ENCODE data around the gene GOLPH3L.
"Not testable (repeated sequence)": the region's sequence is repeated elsewhere in the genome, so short reads cannot be mapped to it uniquely, and the experiment has no call there.

GOLPH3L gene

DNA sequence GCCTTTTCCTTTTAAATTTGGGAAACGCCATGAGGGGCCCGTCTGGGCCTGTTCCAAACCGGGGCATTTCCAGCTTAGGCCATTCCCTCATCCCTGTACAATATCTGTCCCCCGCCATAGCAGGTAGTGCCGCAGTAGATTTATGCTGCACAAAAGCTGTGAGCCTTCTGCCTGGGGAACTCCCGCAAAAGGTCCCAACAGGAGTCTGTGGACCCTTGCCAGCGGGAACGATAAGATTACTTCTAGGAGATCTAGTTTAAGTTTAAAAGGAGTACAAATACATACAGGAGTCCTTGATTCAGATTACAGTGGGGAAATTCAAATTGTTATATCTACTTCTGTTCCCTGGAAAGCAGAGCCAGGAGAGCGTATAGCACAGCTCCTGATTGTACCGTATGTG lies 42.3 kb downstream of the GOLPH3L start:
- not testable (repeated sequence) for DNase-seq

- DNase-seq, result no peak
Observed at GRCh38 chr1:150650193-150650592, 46.8 kb downstream of the GOLPH3L start.

- DNase-seq, result no peak
Observed at GRCh38 chr1:150649441-150650075, 47.4 kb downstream of the GOLPH3L start.

DNA sequence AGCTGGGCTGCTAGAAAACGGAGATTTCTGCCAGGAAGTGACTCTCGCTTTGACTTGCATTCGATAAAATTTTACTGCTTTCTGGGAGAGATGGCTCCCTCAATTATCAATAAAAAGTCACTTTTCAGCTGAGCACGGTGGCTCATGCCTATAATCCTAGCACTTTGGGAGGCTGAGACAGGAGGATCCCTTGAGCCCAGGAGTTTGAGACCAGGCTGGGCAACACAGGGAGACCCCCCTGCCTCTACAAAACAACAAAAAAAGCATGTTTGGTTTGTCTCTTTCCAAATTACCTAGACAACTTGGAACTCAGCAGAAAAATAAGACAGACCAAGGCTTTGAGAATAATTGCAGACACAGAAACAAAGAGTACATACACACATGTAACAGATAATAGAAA lies 54.7 kb downstream of the GOLPH3L start:
- no peak for DNase-seq

DNA sequence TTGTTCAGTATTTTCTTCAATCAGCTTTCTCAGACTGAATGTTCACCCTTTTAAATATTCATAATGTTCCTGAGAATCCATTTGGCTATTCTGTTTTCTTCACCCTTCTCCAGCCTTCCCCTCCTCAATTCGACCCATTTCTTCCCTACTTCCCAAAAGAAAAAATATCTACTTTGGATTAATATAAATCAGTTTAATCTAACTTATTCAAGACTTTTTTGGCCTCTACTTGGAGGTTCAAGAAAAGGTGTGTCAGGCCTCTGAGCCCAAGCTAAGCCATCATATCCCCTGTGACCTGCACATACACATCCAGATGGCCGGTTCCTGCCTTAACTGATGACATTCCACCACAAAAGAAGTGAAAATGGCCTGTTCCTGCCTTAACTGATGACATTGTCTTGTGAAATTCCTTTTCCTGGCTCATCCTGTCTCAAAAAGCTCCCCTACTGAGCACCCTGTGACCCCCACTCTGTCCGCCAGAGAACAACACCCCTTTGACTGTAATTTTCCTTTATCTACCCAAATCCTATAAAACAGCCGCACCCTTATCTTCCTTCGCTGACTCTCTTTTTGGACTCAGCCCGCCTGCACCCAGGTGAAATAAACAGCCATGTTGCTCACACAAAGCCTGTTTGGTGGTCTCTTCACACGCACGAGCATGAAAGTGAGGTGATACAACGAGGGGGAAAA lies 55.7 kb downstream of the GOLPH3L start:
- not testable (repeated sequence) for DNase-seq

DNA sequence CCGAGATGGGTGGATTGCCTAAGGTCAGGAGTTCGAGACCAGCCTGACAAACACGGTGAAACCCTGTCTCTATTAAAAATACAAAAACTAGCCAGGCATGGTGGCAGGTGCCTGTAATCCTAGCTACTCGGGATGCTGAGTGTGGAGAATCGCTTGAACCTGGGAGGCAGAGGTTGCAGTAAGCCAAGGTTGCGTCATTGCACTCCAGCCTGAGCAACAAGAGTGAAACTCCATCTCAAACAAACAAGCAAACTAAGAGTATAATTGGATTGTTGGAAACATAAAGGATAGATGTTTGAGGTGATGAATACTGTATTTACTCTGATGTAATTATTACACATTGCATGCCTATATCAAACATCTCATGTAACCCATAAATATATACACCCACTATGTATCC lies 58.5 kb downstream of the GOLPH3L start:
- DNase-seq, result not testable (repeated sequence)

- not testable (repeated sequence) for DNase-seq
Observed at GRCh38 chr1:150634839-150635622, 61.9 kb downstream of the GOLPH3L start.

DNA sequence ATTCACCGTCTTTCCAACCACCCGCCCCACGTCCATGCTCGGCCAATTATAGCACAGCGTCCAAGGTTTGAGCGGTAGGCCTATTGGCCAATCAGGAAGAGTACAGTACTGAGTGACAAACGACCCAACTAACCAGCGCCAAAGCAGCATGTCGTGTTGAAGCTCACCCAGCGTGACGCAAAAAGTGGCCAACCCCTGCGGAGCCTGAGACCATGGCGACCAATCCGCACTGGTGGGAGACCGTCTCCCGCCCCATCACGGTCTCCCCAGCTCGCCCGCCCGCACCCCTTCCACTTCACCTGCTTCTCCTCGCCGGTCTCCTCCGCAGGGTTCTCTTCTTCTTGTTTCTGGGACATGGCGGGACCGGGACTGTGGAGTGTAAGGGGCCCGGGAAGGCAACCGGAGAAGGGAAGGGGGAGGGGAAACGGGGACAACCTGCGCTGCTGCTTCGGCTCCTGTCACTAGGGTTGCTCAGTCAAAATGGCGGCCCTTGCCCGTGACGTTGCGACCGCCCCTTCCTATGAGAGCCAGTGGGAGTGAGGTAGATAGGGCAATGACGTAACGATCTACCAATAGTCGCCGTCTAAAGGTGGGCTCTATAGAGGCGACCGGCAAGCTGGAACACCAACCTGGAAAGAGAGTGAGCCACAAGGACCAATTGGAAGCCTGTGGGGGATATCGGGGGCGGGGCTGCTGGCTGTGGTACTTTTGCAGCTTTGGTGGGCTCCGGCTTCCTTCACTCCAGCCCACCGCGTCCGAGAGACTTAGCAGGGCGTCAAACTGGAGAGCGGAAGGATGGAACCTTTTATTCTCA lies 67.6 kb downstream of the GOLPH3L start, which contains the start of gene ENSA:
ENSA (minus strand) TSS at position 498 of the 814 bp plus-strand sequence; CDS start at position 356, 142 bp downstream.
- peak; percentile 99 for DNase-seq

GRCh38 chr1:150628766-150629114 lies 68.2 kb downstream of the GOLPH3L start:
- no peak for DNase-seq

DNA sequence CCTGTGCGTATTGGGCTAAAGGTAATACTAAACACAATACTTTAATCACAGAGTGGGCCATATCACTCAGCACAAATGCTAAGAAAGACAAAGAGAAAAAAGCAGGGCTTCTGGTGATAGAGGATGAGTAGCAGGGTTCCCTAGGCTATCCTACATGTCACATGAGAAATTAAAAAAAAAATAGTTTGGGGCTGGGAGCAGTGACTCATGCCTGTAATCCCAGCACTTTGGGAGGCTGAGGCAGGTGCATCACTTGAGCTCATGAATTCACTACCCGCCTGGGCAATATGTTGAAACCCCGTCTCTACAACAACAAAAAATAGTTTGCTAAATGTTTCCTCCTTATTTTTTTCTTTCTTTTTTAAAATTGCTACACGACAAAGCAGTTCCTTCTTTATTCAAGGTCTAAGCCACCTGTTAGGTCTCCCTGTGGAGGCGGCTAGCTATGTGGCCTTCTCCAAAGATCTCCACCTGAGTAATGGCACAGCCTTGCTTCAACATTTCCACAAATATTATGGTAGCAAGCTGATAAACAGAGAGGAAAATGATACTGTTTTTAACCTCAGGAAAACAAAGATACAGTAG lies 69.0 kb downstream of the GOLPH3L start:
- DNase-seq, result no peak

DNA sequence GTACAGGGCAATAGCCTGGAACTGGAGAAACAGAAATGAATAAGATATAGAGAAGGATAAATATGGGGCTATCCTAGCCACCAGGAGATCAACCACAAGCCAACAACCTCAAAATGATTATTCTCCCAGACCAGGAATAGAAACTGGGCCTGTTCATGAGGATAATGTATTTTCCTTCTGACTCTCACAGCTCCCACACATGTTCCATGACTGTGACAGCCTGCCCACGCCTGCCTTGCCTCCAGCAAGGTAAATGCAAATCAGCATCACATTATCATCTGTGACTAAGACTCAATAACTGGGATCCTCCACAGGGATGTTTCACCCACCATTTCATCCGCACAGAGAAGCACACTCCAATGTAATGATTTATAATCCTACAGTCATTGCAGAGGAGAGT lies 70.8 kb downstream of the GOLPH3L start:
- no peak for DNase-seq

DNA sequence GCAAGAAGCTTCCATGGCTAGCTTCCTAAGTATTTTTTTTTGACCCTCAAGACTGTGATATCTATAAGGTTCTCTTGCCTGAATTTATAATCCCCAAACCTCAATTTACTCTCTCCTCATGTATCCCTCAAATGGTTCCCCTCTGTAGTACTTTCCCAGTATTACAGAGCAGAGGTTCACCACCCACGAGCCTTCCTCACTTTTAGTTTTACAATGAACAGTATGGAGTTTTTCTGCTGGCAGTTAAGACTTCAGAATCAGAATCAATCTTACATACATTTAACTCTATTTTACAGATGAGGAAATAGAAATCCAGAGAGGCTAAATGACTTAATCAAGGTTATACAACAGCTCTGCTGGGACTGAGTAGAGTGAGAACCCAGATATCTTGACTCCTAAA lies 72.4 kb downstream of the GOLPH3L start:
- DNase-seq, result not testable (repeated sequence)

DNA sequence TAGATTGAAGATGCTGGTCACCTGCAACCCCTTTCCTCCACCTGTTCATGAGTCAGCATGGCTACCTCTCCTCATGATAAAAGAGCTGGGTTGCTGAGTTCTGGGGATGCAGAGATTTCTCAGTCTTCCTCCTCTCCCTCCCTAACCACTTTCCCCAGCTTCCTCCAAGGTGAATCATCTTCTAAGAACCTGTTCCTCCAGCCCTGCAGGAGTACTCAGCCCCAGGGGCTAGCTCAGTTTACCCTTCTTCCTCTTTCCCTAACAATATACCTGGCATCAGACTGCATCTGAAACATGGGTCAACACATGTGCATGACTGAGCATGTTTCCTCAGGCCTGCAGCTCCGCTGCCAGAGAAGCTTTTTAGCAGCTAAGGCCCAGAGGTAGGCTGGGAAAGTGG lies 72.8 kb downstream of the GOLPH3L start:
- DNase-seq, result not testable (repeated sequence)

- no peak for DNase-seq
Observed at GRCh38 chr1:150622303-150622975, 74.5 kb downstream of the GOLPH3L start.

DNA sequence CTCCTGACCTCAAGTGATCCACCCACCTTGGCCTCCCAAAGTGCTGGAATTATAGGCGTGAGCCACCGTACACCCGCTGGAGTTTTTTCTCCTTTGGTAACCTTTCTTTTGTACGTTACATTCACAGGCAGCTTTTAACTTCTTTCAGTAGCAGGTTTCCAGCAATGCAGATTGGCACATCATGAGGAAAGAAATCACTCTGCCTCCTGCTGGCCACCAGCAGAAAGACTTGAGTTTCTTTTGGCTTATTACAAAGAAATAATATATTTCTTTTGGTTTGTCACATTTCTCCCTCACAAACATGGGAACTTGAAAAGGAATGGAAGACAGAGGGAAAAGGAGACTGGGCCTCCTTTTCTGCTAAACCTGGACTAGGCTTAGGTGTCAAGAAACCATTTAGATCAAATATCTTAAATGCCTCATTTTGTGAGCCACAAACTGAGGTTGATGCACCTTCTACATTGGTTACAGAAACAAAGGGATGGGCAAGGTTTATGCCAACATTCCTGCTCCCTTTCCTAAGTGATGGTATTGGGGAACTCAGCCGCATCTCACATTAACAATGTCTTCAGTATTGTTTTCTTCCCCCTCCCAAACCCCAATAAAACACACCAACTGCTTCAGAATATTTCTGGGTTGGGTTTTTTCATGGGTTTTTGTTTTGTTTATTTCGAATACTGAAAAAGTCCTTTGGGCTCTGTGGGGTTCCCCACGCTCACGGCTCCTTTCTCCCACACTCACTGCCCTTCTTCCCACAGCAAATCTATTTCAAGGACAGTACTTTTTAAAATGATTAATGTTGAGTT lies 75.3 kb downstream of the GOLPH3L start:
- DNase-seq, result peak; percentile 58 to 63

DNA sequence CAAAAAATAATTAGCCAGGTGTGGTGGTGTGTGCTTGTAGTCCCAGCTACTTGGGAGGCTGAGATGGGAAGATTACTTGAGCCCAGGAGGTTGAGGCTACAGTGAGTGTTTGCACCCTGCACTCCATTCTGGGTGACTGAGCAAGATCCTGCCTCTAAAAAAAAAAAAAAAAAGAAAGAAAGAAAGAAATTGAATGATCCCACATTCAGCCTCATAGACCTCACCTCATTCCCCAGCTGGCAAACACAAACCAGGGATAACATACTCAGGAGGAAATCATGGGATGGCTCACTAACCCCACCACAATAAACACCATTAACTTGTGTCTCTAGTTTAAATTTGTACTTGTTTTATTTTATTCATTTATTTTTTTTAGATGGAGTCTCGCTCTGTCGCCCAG lies 76.0 kb downstream of the GOLPH3L start:
- no peak for DNase-seq

- DNase-seq, result peak; percentile 87 to 89
Observed at GRCh38 chr1:150619576-150620509, 77.1 kb downstream of the GOLPH3L start.

DNA sequence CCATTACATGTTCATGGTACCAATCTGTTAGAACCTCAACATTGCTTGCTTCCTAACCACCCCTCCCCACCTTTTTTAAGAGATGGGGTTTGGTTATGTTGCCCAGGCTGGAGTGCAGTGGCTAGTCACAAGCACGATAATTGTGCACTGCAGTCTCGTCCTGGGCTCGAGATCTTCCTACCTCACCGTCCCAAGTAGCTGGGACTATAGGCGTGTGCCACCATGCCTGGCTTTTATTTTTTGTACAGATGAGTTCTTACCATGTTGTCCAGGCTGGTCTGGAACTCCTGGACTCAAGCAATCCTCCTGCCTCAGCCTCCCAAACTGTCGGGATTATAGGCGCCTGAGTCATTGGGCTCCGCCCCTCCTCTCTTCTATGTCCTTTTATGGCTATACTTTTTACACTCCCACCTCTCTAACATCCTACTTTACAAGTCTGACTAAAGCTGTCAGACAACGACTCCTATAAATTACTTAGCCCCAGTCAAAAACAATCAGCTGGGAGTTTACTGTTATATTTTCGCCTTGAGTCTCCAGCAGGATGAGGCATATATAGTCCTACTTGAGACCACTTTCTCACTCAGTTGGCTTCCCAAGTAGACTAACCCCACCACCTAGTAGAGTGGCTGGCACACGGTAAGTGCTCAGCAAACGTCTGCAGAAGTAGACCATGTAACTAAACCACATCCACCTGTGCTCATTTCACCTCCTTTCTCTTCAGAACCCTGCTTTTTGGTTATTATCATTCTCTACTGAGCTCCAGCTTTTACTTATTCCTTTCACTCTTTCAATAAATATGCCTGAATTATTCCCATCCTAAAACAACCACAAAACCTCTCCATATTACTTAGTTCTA lies 81.4 kb downstream of the GOLPH3L start:
- DNase-seq, result no peak

All from Kasumi-1 (cell line).